ENCODE data around the gene COL24A1. TPM values are rescaled to one million over a fixed set of nuclear protein-coding genes. Genes with fewer than 3 reads are reported as not detected.

Gene COL24A1
- total and polyA plus RNA-seq, 3 donors from 2014 or later, result 0.75 to 2.4 (median 1.8) TPM

- no peak overlapping the region for H3K4me3 ChIP-seq
- H3K4me1 ChIP-seq, result no peaks in the 10 kb centered on the region
- H3K27ac ChIP-seq, result no peak overlapping the region
- H3K9me3 ChIP-seq, result no peaks in the 10 kb centered on the region
- intact Hi-C loops (cut with DNase I; ENCODE audit: low total_unique reads), result no loop called here
- H3K36me3 ChIP-seq (ENCODE audit: low read depth, missing control alignments), result no peaks in the 10 kb centered on the region
- no peak for TF ChIP-seq POLR2A (IDR thresholded peaks at IDR 0.05)
- TF ChIP-seq, protein P1, sequence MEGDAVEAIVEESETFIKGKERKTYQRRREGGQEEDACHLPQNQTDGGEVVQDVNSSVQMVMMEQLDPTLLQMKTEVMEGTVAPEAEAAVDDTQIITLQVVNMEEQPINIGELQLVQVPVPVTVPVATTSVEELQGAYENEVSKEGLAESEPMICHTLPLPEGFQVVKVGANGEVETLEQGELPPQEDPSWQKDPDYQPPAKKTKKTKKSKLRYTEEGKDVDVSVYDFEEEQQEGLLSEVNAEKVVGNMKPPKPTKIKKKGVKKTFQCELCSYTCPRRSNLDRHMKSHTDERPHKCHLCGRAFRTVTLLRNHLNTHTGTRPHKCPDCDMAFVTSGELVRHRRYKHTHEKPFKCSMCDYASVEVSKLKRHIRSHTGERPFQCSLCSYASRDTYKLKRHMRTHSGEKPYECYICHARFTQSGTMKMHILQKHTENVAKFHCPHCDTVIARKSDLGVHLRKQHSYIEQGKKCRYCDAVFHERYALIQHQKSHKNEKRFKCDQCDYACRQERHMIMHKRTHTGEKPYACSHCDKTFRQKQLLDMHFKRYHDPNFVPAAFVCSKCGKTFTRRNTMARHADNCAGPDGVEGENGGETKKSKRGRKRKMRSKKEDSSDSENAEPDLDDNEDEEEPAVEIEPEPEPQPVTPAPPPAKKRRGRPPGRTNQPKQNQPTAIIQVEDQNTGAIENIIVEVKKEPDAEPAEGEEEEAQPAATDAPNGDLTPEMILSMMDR (IDR thresholded peaks at IDR 0.05), result no peak
- 27 to 29% methylated on average over 1 of the region's 1 CpG for WGBS, 2 donors
- H3K27me3 ChIP-seq, result no peaks in the 10 kb centered on the region
- no peak for DNase-seq
These were observed 40.8 kb upstream of the COL24A1 start for GRCh38 chr1:86197206-86197855.

DNA sequence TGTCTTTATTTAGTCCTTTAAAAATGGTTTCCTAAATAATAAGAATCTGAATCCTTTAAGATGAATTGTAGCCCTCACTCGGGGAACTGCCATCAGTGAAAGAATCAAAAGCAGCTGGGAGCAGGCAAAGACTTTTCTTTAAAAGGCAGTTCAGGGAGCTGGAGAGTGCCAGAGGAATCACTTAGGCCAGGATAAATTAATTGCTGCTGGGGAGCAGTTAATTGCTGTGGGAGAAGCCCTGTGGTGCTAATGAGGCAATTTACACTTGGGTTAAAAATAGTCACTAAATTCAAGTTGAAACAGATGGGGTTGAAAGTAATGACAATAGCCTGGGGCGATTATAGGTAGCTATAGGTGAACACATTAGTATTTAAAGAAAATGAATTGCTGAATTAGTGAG lies 38.7 kb upstream of the COL24A1 start:
- WGBS, 2 donors, result 46 to 62% methylated on average over 2 of the region's 2 CpGs
- DNase-seq, result no peak
- no peaks in the 10 kb centered on the region for H3K9me3 ChIP-seq
- no peak overlapping the region for H3K27ac ChIP-seq
- H3K27me3 ChIP-seq, result no peaks in the 10 kb centered on the region
- H3K4me1 ChIP-seq, result no peaks in the 10 kb centered on the region
- TF ChIP-seq POLR2A (IDR thresholded peaks at IDR 0.05), result no peak
- TF ChIP-seq, protein P1 (IDR thresholded peaks at IDR 0.05), result no peak
- intact Hi-C loops (cut with DNase I; ENCODE audit: low total_unique reads), result no loop called here
- H3K4me3 ChIP-seq, result no peak overlapping the region
- no peaks in the 10 kb centered on the region for H3K36me3 ChIP-seq (ENCODE audit: low read depth, missing control alignments)

GRCh38 chr1:86194491-86195034 lies 38.0 kb upstream of the COL24A1 start:
- Histone ChIP-seq H3K4me1 (no peaks in the 10 kb centered on the region), H3K27ac (no peak overlapping the region), H3K9me3 (no peaks in the 10 kb centered on the region), H3K36me3 (ENCODE audit: low read depth, missing control alignments) (no peaks in the 10 kb centered on the region), H3K27me3 (no peaks in the 10 kb centered on the region), H3K4me3 (no peak overlapping the region)
- intact Hi-C loops (cut with DNase I; ENCODE audit: low total_unique reads), result no loop called here
- no peak for DNase-seq
- TF ChIP-seq, protein P1 (IDR thresholded peaks at IDR 0.05), result no peak
- no peak for TF ChIP-seq POLR2A (IDR thresholded peaks at IDR 0.05)
- WGBS, 2 donors, result 67 to 86% methylated on average over 4 of the region's 4 CpGs

DNA sequence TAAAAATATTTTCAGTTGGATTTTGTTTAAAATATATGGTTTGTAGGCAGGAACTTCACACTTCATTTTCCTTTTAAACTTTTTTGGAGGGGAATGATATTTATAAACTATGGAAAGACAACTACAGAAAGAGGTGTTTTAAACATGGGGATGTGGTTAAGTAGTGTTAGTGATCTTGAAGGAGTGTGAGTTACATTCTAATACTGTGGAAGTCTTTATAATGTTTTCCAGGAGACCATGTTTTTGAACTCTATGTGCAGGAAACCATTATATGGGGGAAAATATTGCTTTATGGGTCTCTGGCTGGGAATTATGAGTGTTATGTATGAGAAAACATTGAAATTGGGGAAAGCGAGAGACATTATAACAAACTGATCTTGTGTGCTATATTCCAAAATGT lies 35.8 kb upstream of the COL24A1 start:
- intact Hi-C loops (cut with DNase I; ENCODE audit: low total_unique reads), result no loop called here
- no peaks in the 10 kb centered on the region for H3K36me3 ChIP-seq (ENCODE audit: low read depth, missing control alignments)
- no peak overlapping the region for H3K4me3 ChIP-seq
- no peak for TF ChIP-seq POLR2A (IDR thresholded peaks at IDR 0.05)
- TF ChIP-seq, protein P1 (IDR thresholded peaks at IDR 0.05), result no peak
- DNase-seq, result no peak
- no peaks in the 10 kb centered on the region for H3K4me1 ChIP-seq
- no peak overlapping the region for H3K27ac ChIP-seq
- H3K27me3 ChIP-seq, result no peaks in the 10 kb centered on the region
- no peaks in the 10 kb centered on the region for H3K9me3 ChIP-seq
- WGBS, 2 donors, result 84 to 96% methylated on average over 1 of the region's 1 CpG

DNA sequence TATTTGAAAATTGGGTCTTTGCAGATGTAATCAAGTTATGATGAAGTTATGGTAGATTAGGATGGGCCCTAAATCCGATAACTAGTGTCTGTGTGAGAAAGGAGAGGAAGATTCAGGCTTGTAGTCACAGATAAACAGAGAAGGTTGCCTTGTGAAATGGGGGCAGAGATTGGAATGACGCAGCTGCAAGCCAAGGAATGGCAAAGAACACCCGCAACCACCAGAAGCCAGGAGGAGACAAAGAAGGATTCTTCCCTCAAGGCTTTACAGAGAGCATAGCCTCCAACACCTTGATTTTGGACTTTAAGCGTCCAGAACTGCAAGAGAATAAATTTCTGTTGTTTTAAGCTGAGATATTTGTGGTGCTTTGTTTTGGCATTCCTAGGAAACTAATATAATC lies 35.4 kb upstream of the COL24A1 start:
- Histone ChIP-seq H3K27me3 (no peaks in the 10 kb centered on the region), H3K27ac (no peak overlapping the region), H3K4me3 (no peak overlapping the region), H3K4me1 (no peaks in the 10 kb centered on the region), H3K9me3 (no peaks in the 10 kb centered on the region), H3K36me3 (ENCODE audit: low read depth, missing control alignments) (no peaks in the 10 kb centered on the region)
- no peak for DNase-seq
- intact Hi-C loops (cut with DNase I; ENCODE audit: low total_unique reads), result no loop called here
- WGBS, 2 donors, result 76 to 80% methylated on average over 4 of the region's 4 CpGs
- TF ChIP-seq, protein P1 (IDR thresholded peaks at IDR 0.05), result no peak
- TF ChIP-seq POLR2A (IDR thresholded peaks at IDR 0.05), result no peak
